NB4 (cell line): ENCODE results near the gene GPC1.

Experiments
- DNase-seq: peaks from one replicate; pipeline ENCODE4 v3.0.0; 2010; ENCODE audit warnings: low read depth
- H3K4me3 ChIP-seq: one replicate; pipeline ENCODE4 v1.5.1; 2011; ENCODE audit warnings: mild to moderate bottlenecking, low read depth, low read length, moderate library complexity
- MYC ChIP-seq: IDR thresholded peaks from 2 replicates; pipeline ENCODE4 v1.6.1; 2011; ENCODE audit warnings: low read depth, low read length
- POLR2A ChIP-seq: IDR thresholded peaks from 2 replicates; pipeline ENCODE4 v1.6.1; 2011; ENCODE audit warnings: mild to moderate bottlenecking; ENCODE audit not compliant: insufficient read length; ENCODE audit errors: extremely low read depth
- TF ChIP-seq, protein P1 (sequence below): IDR thresholded peaks from 2 replicates; pipeline ENCODE4 v1.6.1; 2011; ENCODE audit warnings: low read depth, low read length
- TF ChIP-seq, protein P2 (sequence below): IDR thresholded peaks from one replicate; pipeline ENCODE4 v1.5.1; 2012; ENCODE audit warnings: low read depth, low read length

The GPC1 gene

DNA sequence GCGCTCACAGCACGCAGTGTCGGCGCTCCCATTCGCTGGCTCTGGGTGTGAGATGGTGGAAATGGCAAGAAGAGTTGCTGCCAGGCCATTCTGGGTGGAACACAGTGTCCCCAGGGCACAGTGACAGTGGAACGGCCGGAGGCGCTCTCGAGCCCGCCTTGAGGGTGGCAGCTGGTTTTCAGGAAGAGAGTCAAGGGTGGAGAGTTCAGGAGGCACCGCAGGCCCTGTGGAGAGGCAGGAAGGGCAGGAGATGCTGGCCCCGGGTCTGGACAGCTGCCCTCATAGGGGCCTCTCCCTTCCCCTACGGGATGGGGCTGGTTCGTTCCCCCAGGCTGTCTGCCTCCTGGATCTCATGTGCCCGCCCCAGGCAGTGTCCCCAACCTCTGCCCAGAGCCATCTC lies 12.5 kb downstream of the GPC1 start:
- TF ChIP-seq MYC: no peak
- TF ChIP-seq, protein P1, sequence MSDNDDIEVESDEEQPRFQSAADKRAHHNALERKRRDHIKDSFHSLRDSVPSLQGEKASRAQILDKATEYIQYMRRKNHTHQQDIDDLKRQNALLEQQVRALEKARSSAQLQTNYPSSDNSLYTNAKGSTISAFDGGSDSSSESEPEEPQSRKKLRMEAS: no peak
- TF ChIP-seq POLR2A: no peak
- TF ChIP-seq, protein P2, sequence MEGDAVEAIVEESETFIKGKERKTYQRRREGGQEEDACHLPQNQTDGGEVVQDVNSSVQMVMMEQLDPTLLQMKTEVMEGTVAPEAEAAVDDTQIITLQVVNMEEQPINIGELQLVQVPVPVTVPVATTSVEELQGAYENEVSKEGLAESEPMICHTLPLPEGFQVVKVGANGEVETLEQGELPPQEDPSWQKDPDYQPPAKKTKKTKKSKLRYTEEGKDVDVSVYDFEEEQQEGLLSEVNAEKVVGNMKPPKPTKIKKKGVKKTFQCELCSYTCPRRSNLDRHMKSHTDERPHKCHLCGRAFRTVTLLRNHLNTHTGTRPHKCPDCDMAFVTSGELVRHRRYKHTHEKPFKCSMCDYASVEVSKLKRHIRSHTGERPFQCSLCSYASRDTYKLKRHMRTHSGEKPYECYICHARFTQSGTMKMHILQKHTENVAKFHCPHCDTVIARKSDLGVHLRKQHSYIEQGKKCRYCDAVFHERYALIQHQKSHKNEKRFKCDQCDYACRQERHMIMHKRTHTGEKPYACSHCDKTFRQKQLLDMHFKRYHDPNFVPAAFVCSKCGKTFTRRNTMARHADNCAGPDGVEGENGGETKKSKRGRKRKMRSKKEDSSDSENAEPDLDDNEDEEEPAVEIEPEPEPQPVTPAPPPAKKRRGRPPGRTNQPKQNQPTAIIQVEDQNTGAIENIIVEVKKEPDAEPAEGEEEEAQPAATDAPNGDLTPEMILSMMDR: no peak
- no peak overlapping the region for H3K4me3 ChIP-seq
- DNase-seq: no peak

DNA sequence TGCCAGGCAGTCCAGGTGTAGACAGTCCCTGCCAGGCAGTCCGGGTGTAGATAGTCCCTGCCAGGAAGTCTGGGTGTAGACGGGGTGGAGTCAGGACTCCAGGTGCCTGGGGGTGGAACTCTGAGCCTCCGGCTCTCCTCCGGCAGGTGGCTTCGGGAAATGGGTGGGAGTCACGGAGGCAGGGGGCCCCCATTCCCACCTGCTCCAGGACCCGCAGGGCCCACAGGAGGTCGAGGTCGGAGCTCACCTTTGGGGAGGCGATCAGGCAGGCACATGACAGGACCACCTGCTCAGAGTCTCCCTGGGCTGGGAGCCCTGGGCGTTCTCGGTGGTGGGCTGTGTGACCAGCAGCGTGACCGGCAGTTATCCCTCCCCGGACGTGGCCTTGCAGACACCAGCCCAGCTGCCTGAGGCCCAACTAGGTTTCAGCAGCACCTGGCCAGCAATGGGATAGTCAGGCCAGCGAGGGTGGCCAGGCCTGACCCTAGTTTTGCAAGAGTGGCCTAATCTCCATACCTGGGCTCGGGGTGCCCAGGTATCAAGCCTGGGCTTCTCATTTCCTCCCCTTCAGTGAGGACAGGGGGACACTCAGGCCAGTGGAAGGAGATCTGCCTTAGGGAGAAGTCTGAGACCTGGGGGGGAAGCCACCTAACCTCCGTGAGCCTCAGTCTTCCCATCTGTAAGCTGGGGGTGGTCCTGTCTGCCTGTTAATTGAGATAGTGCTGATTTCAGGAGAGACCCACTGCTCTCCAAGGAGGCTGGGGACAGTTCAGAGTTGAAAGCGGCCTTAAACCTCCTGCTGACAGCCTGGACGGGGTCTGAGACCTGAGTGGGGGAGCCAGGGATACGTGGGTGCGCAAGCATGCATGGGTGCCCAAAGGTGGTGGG lies 13.2 kb downstream of the GPC1 start:
- H3K4me3 ChIP-seq: no peak overlapping the region
- DNase-seq: no peak
- TF ChIP-seq MYC (no peak), POLR2A (no peak)
- TF ChIP-seq, protein P2: no peak
- TF ChIP-seq, protein P1: no peak

DNA sequence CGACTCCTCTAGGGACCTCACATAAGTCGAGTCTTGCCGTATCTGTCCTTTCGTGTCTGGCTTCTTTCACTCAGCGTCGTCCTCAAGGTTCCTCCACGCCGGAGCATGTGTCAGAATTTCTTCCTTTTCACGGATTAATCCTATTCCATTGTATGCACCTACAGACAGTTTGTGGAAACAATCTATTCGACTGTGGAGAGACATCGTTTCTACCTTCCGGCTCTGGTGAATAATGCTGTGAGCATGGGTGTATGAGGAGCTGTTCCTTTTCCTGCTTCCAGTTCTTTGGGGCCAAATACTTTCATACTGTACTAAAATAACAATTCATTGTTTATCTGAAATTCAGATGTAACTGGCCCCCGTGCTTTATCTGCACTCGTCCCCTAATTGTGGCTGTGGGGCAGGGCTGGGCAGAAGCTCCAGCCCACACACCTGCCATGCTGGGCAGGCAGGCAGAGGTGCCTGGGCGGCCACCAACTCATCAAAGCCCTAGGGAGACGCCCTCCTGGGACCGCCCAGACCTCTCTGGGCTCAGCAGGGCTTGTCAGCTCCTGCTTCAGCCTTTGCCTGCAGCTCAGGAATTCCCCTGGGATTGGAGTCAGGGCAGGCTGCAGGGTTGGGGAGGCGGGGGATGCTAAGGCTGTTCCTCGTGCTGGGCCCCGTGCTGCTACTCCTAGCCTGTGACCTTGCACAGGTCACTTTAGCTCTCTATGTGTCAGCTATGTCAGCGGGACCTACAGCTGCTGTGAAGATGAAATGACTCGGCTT lies 14.5 kb downstream of the GPC1 start:
- no peak for TF ChIP-seq POLR2A
- TF ChIP-seq MYC: no peak
- TF ChIP-seq, protein P1: no peak
- TF ChIP-seq, protein P2: no peak
- H3K4me3 ChIP-seq: no peak overlapping the region

DNA sequence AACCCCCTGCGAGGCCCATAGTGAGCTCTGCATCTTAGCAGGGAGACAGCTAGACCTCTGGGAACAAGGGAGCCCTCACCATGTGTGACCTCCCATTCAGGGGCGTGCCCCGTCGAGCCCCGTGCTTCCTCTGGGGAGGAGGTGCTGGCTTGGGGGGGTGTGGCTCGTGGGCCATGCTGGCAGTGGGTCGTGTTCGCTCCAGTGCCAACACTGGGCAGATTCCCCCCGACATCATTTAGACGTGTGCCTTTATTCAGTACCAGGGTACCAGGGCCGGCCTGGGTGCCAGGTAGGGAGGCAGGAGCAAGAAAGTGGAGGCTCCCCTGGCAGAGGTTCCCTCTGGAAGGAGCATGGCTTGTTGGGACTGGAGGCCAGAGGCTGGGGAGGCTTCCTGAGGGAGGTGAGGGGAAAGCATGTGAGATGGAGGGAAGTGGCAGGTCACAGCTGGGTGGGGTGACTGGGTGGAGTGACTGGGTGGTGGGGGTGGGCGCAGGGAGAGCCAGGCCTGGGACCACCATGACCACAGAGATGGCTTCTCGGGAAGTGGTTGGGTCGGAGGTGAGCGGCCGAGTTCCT lies 15.2 kb downstream of the GPC1 start:
- H3K4me3 ChIP-seq: no peak overlapping the region
- TF ChIP-seq POLR2A: no peak
- TF ChIP-seq, protein P1: no peak
- TF ChIP-seq MYC: no peak
- TF ChIP-seq, protein P2: no peak
- DNase-seq: no peak

More for the DNA sequence above, 14.5 kb downstream of the GPC1 start:
- DNase-seq: peak; percentile 46

DNA sequence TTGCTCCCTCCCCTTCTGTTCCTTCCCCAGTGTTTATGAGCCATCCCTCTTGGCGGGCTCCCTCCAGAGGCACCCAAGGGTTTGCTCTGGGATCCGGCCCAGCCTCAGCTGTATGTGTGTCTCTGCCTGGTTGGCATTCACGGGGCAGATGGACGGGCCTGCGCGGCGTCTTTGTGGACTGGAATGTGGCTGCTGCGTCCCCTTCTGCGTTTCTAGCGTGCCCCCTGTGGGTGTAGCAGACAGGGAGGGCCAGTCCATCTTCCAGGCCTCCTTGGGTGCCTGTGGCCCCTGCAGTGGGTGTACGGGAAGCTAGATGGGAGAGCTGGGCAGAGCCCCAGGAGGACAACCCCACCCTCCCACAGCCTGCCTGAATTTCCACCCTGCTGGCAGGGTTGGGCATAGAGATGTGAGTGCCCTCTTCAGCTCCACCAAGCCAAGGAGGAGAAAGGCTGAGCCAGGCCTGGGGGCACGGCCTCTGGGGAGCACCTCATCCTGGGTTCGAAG lies 15.7 kb downstream of the GPC1 start:
- TF ChIP-seq, protein P1: no peak
- TF ChIP-seq POLR2A (no peak), MYC (no peak)
- DNase-seq: no peak

More for the DNA sequence above, 15.7 kb downstream of the GPC1 start:
- no peak overlapping the region for H3K4me3 ChIP-seq
